H7 (cell line): Measurements from ENCODE around the gene SLC35E2B. TPM values are rescaled to one million over a fixed set of nuclear protein-coding genes. Genes with fewer than 3 reads are reported as not detected.

Source experiments
- DNase-seq: peaks from one replicate; pipeline ENCODE4 v3.0.0; 2012
- H3K27me3 ChIP-seq: 2 replicates; pipeline ENCODE4 v1.6.0; 2011; ENCODE audit warnings: mild to moderate bottlenecking, low read length; ENCODE audit not compliant: control insufficient read depth, insufficient read depth
- H3K36me3 ChIP-seq: replicated peaks from 2 replicates; pipeline ENCODE4 v1.5.1; 2011; ENCODE audit warnings: low read length; ENCODE audit not compliant: control insufficient read depth, insufficient read depth
- H3K4me3 ChIP-seq: 2 replicates; pipeline ENCODE4 v1.5.1; 2011; ENCODE audit warnings: low read depth, mild to moderate bottlenecking, control low read depth, low read length, moderate library complexity; ENCODE audit not compliant: insufficient read depth
- total RNA-seq: library from RNA; depleted of rRNA; stranded (reverse); fragments of >200 nt; shearing (Covaris generic); gene quantifications from 2 replicates; pipeline ENCODE4 v1.2.3, GENCODE V29; 2014

Gene SLC35E2B
- total RNA-seq, 1 experiment from 2014 or later: 47.4 TPM

- H3K4me3 ChIP-seq: peak overlapping the region; percentile 33; the same call in 1 of the 2 replicates
- DNase-seq: peak; percentile 88
- H3K27me3 ChIP-seq: peaks cover 21% of the 10 kb centered on the region
- no peaks in the 10 kb centered on the region for H3K36me3 ChIP-seq
Measured at GRCh38 chr1:1628754-1629429, 63.7 kb downstream of the SLC35E2B start.

GRCh38 chr1:1627829-1628753, 64.5 kb downstream of the SLC35E2B start:
- H3K36me3 ChIP-seq: no peaks in the 10 kb centered on the region
- DNase-seq: peak; percentile 55
- no peak overlapping the region for H3K4me3 ChIP-seq
- peaks cover 21% of the 10 kb centered on the region for H3K27me3 ChIP-seq

- no peaks in the 10 kb centered on the region for H3K36me3 ChIP-seq
- peaks cover 21% of the 10 kb centered on the region for H3K27me3 ChIP-seq
- peak; percentile 71 for DNase-seq
- no peak overlapping the region for H3K4me3 ChIP-seq
Measured at GRCh38 chr1:1627261-1627828, 65.2 kb downstream of the SLC35E2B start.

GRCh38 chr1:1626207-1627141, 66.1 kb downstream of the SLC35E2B start:
- peak; percentile 52 for DNase-seq
- Histone ChIP-seq H3K36me3 (no peaks in the 10 kb centered on the region), H3K4me3 (no peak overlapping the region), H3K27me3 (peaks cover 13% of the 10 kb centered on the region)

GRCh38 chr1:1625824-1626206, 66.8 kb downstream of the SLC35E2B start:
- DNase-seq: peak; percentile 57
- no peaks in the 10 kb centered on the region for H3K36me3 ChIP-seq
- H3K27me3 ChIP-seq: peaks cover 7% of the 10 kb centered on the region; the same call in 1 of the 2 replicates
- no peak overlapping the region for H3K4me3 ChIP-seq

- DNase-seq: no peak
- H3K4me3 ChIP-seq: no peak overlapping the region
- no peaks in the 10 kb centered on the region for H3K36me3 ChIP-seq
- peaks cover 2% of the 10 kb centered on the region; the same call in 1 of the 2 replicates for H3K27me3 ChIP-seq
Measured at GRCh38 chr1:1625404-1625775, 67.2 kb downstream of the SLC35E2B start.

- peak; percentile 76 for DNase-seq
- no peak overlapping the region for H3K4me3 ChIP-seq
- no peaks in the 10 kb centered on the region for H3K27me3 ChIP-seq
- H3K36me3 ChIP-seq: no peaks in the 10 kb centered on the region
Measured at GRCh38 chr1:1624443-1625403, 67.9 kb downstream of the SLC35E2B start.

GRCh38 chr1:1623631-1624442, 68.8 kb downstream of the SLC35E2B start:
- DNase-seq: no peak
- Histone ChIP-seq H3K36me3 (no peaks in the 10 kb centered on the region), H3K27me3 (no peaks in the 10 kb centered on the region)

GRCh38 chr1:1623181-1623630, 69.4 kb downstream of the SLC35E2B start:
- no peak overlapping the region for H3K4me3 ChIP-seq
- H3K27me3 ChIP-seq: no peaks in the 10 kb centered on the region
- no peaks in the 10 kb centered on the region for H3K36me3 ChIP-seq
- DNase-seq: no peak

More at GRCh38 chr1:1623631-1624442, 68.8 kb downstream of the SLC35E2B start:
- H3K4me3 ChIP-seq: no peak overlapping the region

- no peak overlapping the region for H3K4me3 ChIP-seq
- DNase-seq: no peak
- no peaks in the 10 kb centered on the region for H3K36me3 ChIP-seq
- no peaks in the 10 kb centered on the region for H3K27me3 ChIP-seq
Measured at GRCh38 chr1:1622788-1623094, 69.9 kb downstream of the SLC35E2B start.

- no peak for DNase-seq
- H3K27me3 ChIP-seq: no peaks in the 10 kb centered on the region
- peaks cover 1% of the 10 kb centered on the region; the same call in 1 of the 2 replicates for H3K36me3 ChIP-seq
- H3K4me3 ChIP-seq: no peak overlapping the region
Measured at GRCh38 chr1:1622010-1622787, 70.4 kb downstream of the SLC35E2B start.
